Stromal cell of bone marrow (primary cell): ENCODE measurements around the gene TTLL1.
A peak's percentile ranks its signal among the peaks of the same experiment; 100 is the strongest.

Source experiments
- DNase-seq: peaks from one replicate; pipeline ENCODE4 v3.0.0-alpha.2; 2012; ENCODE audit warnings: low read depth

Gene TTLL1

GRCh38 chr22:42993651-42994275 lies 95.4 kb downstream of the TTLL1 start:
- DNase-seq, result no peak

GRCh38 chr22:42992886-42993479 lies 96.2 kb downstream of the TTLL1 start:
- no peak for DNase-seq

- no peak for DNase-seq
Measured at GRCh38 chr22:42992092-42992491, 97.1 kb downstream of the TTLL1 start.

- no peak for DNase-seq
Measured at GRCh38 chr22:42991010-42991651, 98.1 kb downstream of the TTLL1 start.

- DNase-seq, result peak; percentile 89
Measured at GRCh38 chr22:42990131-42990838, 98.9 kb downstream of the TTLL1 start.
